Stomach (tissue), 9 donors: ENCODE measurements around the gene SLC38A1. TPM values are rescaled to one million over a fixed set of nuclear protein-coding genes. Genes with fewer than 3 reads are reported as not detected.

Experiments
- DNase-seq, 2 donors: peaks; one replicate each; pipeline versions ENCODE4 v3.0.0 to v3.0.0-alpha.2; 2013 to 2019
- H3K27ac ChIP-seq, 5 donors: fragments of 200-600 bp in 4 of 5; sonication (generic) in 4 of 5; one replicate each; pipeline ENCODE4 v1.5.1; 2013 to 2019; ENCODE audit warnings: mild to moderate bottlenecking in 1 of 5, moderate library complexity in 1 of 5
- H3K27me3 ChIP-seq, 3 donors: fragments of 200-600 bp; sonication (generic); one replicate each; pipeline ENCODE4 v1.5.1; 2017 to 2019; ENCODE audit warnings: mixed run types in 1 of 3
- H3K36me3 ChIP-seq, 4 donors: fragments of 200-600 bp; sonication (generic); 1 replicate in 3 of 4; 2 replicates in 1 of 4; pipeline ENCODE4 v1.5.1; 2016 to 2019
- H3K4me1 ChIP-seq, 4 donors: fragments of 200-600 bp; sonication (generic); one replicate each; pipeline ENCODE4 v1.5.1; 2016 to 2019
- H3K4me3 ChIP-seq, 4 donors: fragments of 200-600 bp; sonication (generic) in 3 of 4; one replicate each; pipeline ENCODE4 v1.5.1; 2016 to 2019; ENCODE audit warnings: mild to moderate bottlenecking in 1 of 4
- H3K9me3 ChIP-seq, 4 donors: fragments of 200-600 bp; sonication (generic); one replicate each; pipeline ENCODE4 v1.5.1; 2016 to 2019
- EP300 ChIP-seq: sonication (generic); formaldehyde crosslinking; IDR thresholded peaks from one replicate; pipeline ENCODE4 v1.6.1; 2017; ENCODE audit warnings: antibody characterized with exemption
- POLR2A ChIP-seq, 4 donors: fragments of 450-650 bp; IDR thresholded peaks; one replicate each; pipeline ENCODE4 v1.6.1; 2016; ENCODE audit warnings: antibody characterized with exemption in 4 of 4, control low read depth in 2 of 4, mild to moderate bottlenecking in 1 of 4, moderate library complexity in 1 of 4
- POLR2AphosphoS5 ChIP-seq, 3 donors: sonication (generic); formaldehyde crosslinking; IDR thresholded peaks; one replicate each; pipeline ENCODE4 v1.6.1; 2016; ENCODE audit warnings: antibody characterized with exemption in 3 of 3
- WGBS, 5 donors: extraction: QIAGEN DNeasy Blood & Tissue Kit in 3 of 5; methylation state at CpG; one replicate each; pipeline versions ENCODE4 v1.1.5 to v1.1.7; 2013 to 2018; 5-methylcytosine and 5-hydroxymethylcytosine counted together
- intact Hi-C: fragments of 100-400 bp; cut with DNase I; formaldehyde crosslinking; loops from one replicate; pipeline ENCODE4 v1.15.1; 2023; ENCODE audit warnings: low total_unique reads
- polyA plus RNA-seq, 3 donors: library from polyadenylated mRNA; stranded (reverse); fragments of 200-250 nt; gene quantifications; one replicate each; pipeline ENCODE4 v1.2.3, GENCODE V29; 2013
- total RNA-seq, 5 donors: library from RNA; depleted of rRNA; stranded (reverse); fragments of >200 nt; gene quantifications; one replicate each; pipeline versions ENCODE4 v1.1.0 to v1.2.3, GENCODE V29; 2014 to 2016
- TF ChIP-seq, protein P1 (sequence below), 7 experiments: fragments of 450-650 bp in 4 of 7; fragments of 200-600 bp in 3 of 7; sonication (generic) in 3 of 7; IDR thresholded peaks; one replicate each; pipeline ENCODE4 v1.5.1; 2016 to 2019; ENCODE audit warnings: antibody characterized with exemption in 7 of 7, control low read depth in 2 of 7, mild to moderate bottlenecking in 1 of 7
- donor health status: healthy with polysubstance abuse.
- donor health status: Bipolar disorder and iron deficiency.
- donor health status: healthy.

SLC38A1 gene
- total and polyA plus RNA-seq, 8 donors: 3.2 to 164 (median 51.6) TPM

DNA sequence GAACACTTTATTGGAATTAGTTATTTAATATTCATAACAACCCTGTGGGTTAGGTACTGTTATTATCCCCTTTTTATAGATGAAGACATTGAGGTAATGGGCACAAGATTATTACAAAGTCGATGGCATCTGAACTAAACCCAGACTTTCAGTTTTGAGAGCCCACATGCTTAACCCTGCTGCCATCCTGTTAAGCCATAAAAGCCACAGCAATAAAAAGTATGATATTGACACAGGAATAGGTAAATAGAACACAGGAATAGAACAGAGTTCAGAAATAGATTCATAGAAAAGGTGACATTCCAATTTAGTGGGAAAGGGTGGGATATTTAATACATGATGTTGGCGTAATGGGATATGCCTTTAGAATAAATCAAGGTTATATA, 119.8 kb downstream of the SLC38A1 start:
- intact Hi-C loops: loop anchor here (10.0 kb wide), 1 partner anchor 146 kb away; no protein-coding TSS in a partner anchor

DNA sequence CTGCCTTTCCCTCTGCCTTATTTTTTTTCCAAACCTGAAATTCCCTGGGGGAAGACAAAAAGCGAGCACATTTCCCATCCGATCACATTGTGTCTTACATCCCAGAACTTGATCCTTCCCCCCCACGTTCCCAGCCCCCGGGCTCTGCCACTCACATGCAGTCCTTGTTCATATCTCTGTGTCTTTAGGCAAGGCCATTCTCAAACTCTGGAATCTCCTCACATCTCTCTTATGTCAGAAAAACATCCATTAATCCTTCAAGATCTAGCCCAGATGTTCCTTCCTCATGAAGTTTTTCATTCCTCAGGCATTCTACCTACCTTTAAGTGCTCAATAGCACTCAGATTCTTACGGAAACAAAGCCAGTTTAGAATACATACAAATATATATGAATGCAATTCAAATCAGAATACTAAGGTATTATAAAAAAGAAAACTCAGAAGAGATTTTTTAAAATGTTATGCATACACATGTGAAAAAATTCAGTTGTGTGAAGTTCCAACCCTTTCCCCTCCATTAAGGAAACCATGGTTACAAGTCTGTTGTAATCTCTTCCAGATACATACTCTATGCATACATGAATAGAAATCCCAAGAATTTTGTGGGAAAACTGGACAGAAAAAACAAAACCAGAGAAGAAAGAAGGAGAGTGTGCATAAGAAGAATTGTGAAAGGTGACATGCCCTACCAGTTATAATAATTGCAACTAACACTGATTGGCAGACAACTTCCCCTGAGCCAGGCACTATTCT, 120.3 kb downstream of the SLC38A1 start:
- TF ChIP-seq EP300 (no peak), POLR2AphosphoS5 (IDR thresholded peaks at IDR 0.05) (no peak), POLR2A (IDR thresholded peaks at IDR 0.05) (no peak)
- TF ChIP-seq, protein P1, sequence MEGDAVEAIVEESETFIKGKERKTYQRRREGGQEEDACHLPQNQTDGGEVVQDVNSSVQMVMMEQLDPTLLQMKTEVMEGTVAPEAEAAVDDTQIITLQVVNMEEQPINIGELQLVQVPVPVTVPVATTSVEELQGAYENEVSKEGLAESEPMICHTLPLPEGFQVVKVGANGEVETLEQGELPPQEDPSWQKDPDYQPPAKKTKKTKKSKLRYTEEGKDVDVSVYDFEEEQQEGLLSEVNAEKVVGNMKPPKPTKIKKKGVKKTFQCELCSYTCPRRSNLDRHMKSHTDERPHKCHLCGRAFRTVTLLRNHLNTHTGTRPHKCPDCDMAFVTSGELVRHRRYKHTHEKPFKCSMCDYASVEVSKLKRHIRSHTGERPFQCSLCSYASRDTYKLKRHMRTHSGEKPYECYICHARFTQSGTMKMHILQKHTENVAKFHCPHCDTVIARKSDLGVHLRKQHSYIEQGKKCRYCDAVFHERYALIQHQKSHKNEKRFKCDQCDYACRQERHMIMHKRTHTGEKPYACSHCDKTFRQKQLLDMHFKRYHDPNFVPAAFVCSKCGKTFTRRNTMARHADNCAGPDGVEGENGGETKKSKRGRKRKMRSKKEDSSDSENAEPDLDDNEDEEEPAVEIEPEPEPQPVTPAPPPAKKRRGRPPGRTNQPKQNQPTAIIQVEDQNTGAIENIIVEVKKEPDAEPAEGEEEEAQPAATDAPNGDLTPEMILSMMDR (IDR thresholded peaks at IDR 0.05): no peak

More for the DNA sequence above, 119.8 kb downstream of the SLC38A1 start:
- Histone ChIP-seq H3K4me3 (no peak overlapping the region), H3K4me1 (peaks cover 0 to 12% (median 5%) of the 10 kb centered on the region in 4 donors), H3K27me3 (no peaks in the 10 kb centered on the region), H3K27ac (no peak overlapping the region), H3K36me3 (no peaks in the 10 kb centered on the region), H3K9me3 (no peaks in the 10 kb centered on the region)
- TF ChIP-seq POLR2AphosphoS5 (IDR thresholded peaks at IDR 0.05) (no peak), POLR2A (IDR thresholded peaks at IDR 0.05) (no peak), EP300 (no peak)
- TF ChIP-seq, protein P1 (IDR thresholded peaks at IDR 0.05): no peak
- DNase-seq: no peak
- WGBS, 5 donors: 77 to 82% (median 79%) methylated on average over 2 of the region's 2 CpGs

DNA sequence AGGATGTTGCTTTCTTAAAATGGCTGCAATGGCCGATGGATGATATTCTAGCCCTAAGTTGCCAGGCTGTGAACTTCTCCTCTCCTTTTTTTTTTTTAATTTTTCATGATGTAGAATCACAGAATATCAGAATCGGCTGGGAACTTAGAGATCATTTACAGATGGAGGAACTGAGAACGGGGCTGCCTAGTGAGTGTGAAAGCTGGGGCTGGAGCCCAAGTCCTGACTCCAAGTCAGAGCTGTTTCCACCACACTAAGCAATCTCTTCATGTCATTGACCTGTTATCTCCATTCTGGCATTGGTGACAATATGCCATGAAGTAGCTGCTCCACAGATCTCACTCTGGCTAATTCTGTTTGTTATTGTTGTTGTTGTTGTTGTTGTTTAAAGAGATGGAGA, 121.7 kb downstream of the SLC38A1 start:
- intact Hi-C loops: loop anchor here (10.0 kb wide), 1 partner anchor 148 kb away; no protein-coding TSS in a partner anchor
- 77 to 91% (median 83%) methylated on average over 3 of the region's 3 CpGs for WGBS, 5 donors
- H3K4me3 ChIP-seq: no peak overlapping the region
- no peak overlapping the region for H3K27ac ChIP-seq
- H3K9me3 ChIP-seq: no peaks in the 10 kb centered on the region
- no peak for DNase-seq
- H3K4me1 ChIP-seq: no peaks in the 10 kb centered on the region
- peaks cover 0 to 8% (median 0%) of the 10 kb centered on the region in 3 donors for H3K27me3 ChIP-seq
- H3K36me3 ChIP-seq: no peaks in the 10 kb centered on the region
- TF ChIP-seq POLR2AphosphoS5 (IDR thresholded peaks at IDR 0.05): no peak
- TF ChIP-seq POLR2A (IDR thresholded peaks at IDR 0.05): no peak
- no peak for TF ChIP-seq EP300
- TF ChIP-seq, protein P1 (IDR thresholded peaks at IDR 0.05): no peak

More for the DNA sequence above, 120.3 kb downstream of the SLC38A1 start:
- peaks cover 0 to 6% (median 2%) of the 10 kb centered on the region in 4 donors for H3K4me1 ChIP-seq
- H3K36me3 ChIP-seq: no peaks in the 10 kb centered on the region
- DNase-seq: no peak
- H3K9me3 ChIP-seq: no peaks in the 10 kb centered on the region
- intact Hi-C loops: loop anchor here (10.0 kb wide), 1 partner anchor 146 kb away; no protein-coding TSS in a partner anchor
- 85 to 92% (median 89%) methylated on average over 5 of the region's 5 CpGs for WGBS, 5 donors
- H3K27ac ChIP-seq: no peak overlapping the region
- no peak overlapping the region for H3K4me3 ChIP-seq
- H3K27me3 ChIP-seq: no peaks in the 10 kb centered on the region

DNA sequence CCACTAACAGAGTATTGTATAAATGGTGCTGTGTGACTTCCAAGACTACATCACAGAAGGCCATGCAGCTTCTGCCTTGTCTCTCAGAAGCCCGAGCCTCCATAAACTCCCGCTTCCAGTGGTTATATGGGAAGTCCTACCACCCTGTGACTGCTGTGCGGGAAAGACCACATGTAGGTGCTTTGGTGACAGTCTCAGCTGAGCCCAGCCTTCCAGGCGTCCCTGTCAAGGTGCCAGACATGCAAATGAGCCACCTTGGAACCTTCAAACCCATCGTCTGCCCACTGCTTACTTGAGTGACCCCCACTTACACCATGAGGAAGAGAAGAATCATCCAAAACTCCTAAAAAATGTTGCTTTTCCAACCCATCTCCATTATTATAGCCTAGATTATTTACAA, 123.0 kb downstream of the SLC38A1 start:
- Histone ChIP-seq H3K36me3 (no peaks in the 10 kb centered on the region), H3K9me3 (no peaks in the 10 kb centered on the region), H3K27ac (no peak overlapping the region), H3K27me3 (peaks cover 0 to 8% (median 0%) of the 10 kb centered on the region in 3 donors), H3K4me3 (no peak overlapping the region), H3K4me1 (no peaks in the 10 kb centered on the region)
- no peak for DNase-seq
- intact Hi-C loops: loop anchor here (10.0 kb wide), 1 partner anchor 149 kb away; no protein-coding TSS in a partner anchor
- no peak for TF ChIP-seq POLR2AphosphoS5 (IDR thresholded peaks at IDR 0.05)
- WGBS, 5 donors: 67 to 87% (median 83%) methylated on average over 5 of the region's 5 CpGs
